Hepatocyte (in vitro differentiated cells): Measurements from ENCODE around the gene GPATCH8. TPM values are rescaled to one million over a fixed set of nuclear protein-coding genes. Genes with fewer than 3 reads are reported as not detected.

Experiments
- DNase-seq: peaks from one replicate; pipeline ENCODE4 v3.0.0-alpha.2; 2016; ENCODE audit warnings: low spot score
- H2AFZ ChIP-seq: fragments of 200-600 bp; sonication (generic); 2 replicates; pipeline ENCODE4 v1.6.0; 2016; ENCODE audit warnings: antibody characterized with exemption, mild to moderate bottlenecking
- H3K27ac ChIP-seq: fragments of 200-600 bp; sonication (generic); 2 replicates; pipeline ENCODE4 v1.5.1; 2016; ENCODE audit warnings: mild to moderate bottlenecking
- H3K27me3 ChIP-seq: fragments of 200-600 bp; sonication (generic); 2 replicates; pipeline ENCODE4 v1.6.1; 2016
- H3K36me3 ChIP-seq: fragments of 200-600 bp; sonication (generic); replicated peaks from 2 replicates; pipeline ENCODE4 v1.5.1; 2016; ENCODE audit warnings: low read depth; ENCODE audit not compliant: insufficient read depth
- H3K4me1 ChIP-seq: fragments of 200-600 bp; sonication (generic); 2 replicates; pipeline ENCODE4 v1.5.1; 2016; ENCODE audit warnings: mild to moderate bottlenecking, moderate library complexity; ENCODE audit not compliant: insufficient read depth
- H3K4me2 ChIP-seq: fragments of 200-600 bp; sonication (generic); 2 replicates; pipeline ENCODE4 v1.6.0; 2016
- H3K4me3 ChIP-seq: fragments of 200-600 bp; sonication (generic); 2 replicates; pipeline ENCODE4 v1.5.1; 2016; ENCODE audit warnings: mild to moderate bottlenecking
- H3K79me2 ChIP-seq: fragments of 200-600 bp; sonication (generic); 2 replicates; pipeline ENCODE4 v1.6.0; 2017; ENCODE audit warnings: mild to moderate bottlenecking
- H3K9me2 ChIP-seq: fragments of 200-600 bp; sonication (generic); replicated peaks from 2 replicates; pipeline ENCODE4 v1.6.0; 2017; ENCODE audit warnings: mild to moderate bottlenecking; ENCODE audit not compliant: insufficient read depth
- H3K9me3 ChIP-seq: fragments of 200-600 bp; sonication (generic); 2 replicates; pipeline ENCODE4 v1.5.1; 2016; ENCODE audit warnings: low read depth, mild to moderate bottlenecking
- H4K20me1 ChIP-seq: fragments of 200-600 bp; sonication (generic); 2 replicates; pipeline ENCODE4 v1.6.0; 2016; ENCODE audit warnings: mild to moderate bottlenecking; ENCODE audit not compliant: insufficient read depth, poor library complexity, severe bottlenecking
- CTCF ChIP-seq: fragments of 200-600 bp; sonication (generic); IDR thresholded peaks from 2 replicates; pipeline ENCODE4 v1.5.1; 2016; ENCODE audit warnings: antibody characterized with exemption, mild to moderate bottlenecking; ENCODE audit not compliant: poor library complexity
- EZH2 ChIP-seq: fragments of 200-600 bp; sonication (generic); IDR thresholded peaks from 2 replicates; pipeline ENCODE4 v1.6.1; 2016; ENCODE audit warnings: antibody characterized with exemption, mild to moderate bottlenecking, borderline replicate concordance
- EZH2phosphoT487 ChIP-seq: fragments of 200-600 bp; sonication (generic); IDR thresholded peaks from one replicate; pipeline ENCODE4 v1.6.1; 2018; ENCODE audit warnings: antibody characterized with exemption, mild to moderate bottlenecking, low read depth, moderate library complexity; ENCODE audit not compliant: unreplicated experiment, severe bottlenecking
- WGBS: methylation state at CpG from one replicate; pipeline ENCODE4 v1.1.6; 2016; ENCODE audit warnings: low lambda C conversion rate; ENCODE audit errors: missing lambda C conversion rate; 5-methylcytosine and 5-hydroxymethylcytosine counted together
- polyA plus RNA-seq: library from polyadenylated mRNA; unstranded; fragments of >200 nt; fragmentation: Nextera tagmentation; extraction: Ambion mirVana; gene quantifications from 2 replicates; pipeline ENCODE4 v1.2.1, GENCODE V29; 2016
- total RNA-seq: library from RNA; depleted of rRNA; stranded (reverse); fragments of >200 nt; gene quantifications from 2 replicates; pipeline ENCODE4 v1.2.3, GENCODE V29; 2014

The GPATCH8 gene
- total and polyA plus RNA-seq, 2 experiments from 2014 or later: 30.0 to 42.1 TPM

DNA sequence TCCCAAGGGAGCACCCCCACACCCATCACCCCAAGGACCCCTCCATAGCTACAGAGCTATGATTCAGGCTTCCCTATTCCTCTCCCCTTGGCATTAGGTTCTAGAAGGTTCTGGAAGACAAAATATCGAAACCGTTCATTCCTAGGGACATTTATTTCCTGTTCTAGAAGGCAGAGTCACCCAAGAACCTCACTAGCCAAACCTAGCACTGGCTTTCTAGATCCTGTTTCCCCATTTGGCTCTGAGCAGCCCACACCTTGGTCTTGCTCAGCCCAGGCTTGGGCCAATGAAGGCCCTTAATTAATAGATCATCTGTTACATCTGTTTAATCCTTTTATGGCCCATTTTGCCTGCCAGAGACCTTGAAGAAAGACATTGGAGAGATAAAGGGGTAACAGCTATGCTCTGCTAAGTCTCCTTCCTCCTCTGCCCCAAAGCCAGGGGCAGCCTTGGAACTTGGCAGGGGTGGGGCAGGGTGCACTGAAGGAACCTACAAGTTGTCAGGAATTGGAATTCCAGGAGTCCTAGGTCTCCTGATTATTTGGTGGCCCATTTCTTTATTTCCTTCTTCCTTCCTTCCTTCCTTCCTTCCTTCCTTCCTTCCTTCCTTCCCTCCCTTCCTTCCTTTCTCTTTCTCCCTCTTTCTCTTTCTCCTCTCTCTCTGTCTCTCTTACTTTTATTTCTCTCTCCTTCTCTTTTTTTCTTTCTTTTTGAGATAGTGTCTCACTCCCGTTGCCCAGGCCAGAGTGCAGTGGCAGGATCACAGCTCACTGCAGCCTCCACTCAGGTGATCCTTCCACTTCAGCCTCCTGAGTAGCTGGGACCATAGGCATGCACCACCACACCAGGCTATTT lies 45.4 kb upstream of the GPATCH8 start:
- no peak for DNase-seq
- Histone ChIP-seq H3K27ac (peak overlapping the region; percentile 90), H3K27me3 (no peaks in the 10 kb centered on the region), H3K4me3 (no peak overlapping the region), H3K9me3 (no peaks in the 10 kb centered on the region), H4K20me1 (no peaks in the 10 kb centered on the region), H3K4me2 (peak overlapping the region; percentile 16), H3K36me3 (no peaks in the 10 kb centered on the region), H3K4me1 (peaks cover 43% of the 10 kb centered on the region), H3K9me2 (no peaks in the 10 kb centered on the region), H3K79me2 (no peaks in the 10 kb centered on the region), H2AFZ (no peak overlapping the region)
- 92% methylated on average over 3 of the region's 3 CpGs for WGBS
- TF ChIP-seq EZH2phosphoT487 (no peak), CTCF (no peak), EZH2 (no peak)

DNA sequence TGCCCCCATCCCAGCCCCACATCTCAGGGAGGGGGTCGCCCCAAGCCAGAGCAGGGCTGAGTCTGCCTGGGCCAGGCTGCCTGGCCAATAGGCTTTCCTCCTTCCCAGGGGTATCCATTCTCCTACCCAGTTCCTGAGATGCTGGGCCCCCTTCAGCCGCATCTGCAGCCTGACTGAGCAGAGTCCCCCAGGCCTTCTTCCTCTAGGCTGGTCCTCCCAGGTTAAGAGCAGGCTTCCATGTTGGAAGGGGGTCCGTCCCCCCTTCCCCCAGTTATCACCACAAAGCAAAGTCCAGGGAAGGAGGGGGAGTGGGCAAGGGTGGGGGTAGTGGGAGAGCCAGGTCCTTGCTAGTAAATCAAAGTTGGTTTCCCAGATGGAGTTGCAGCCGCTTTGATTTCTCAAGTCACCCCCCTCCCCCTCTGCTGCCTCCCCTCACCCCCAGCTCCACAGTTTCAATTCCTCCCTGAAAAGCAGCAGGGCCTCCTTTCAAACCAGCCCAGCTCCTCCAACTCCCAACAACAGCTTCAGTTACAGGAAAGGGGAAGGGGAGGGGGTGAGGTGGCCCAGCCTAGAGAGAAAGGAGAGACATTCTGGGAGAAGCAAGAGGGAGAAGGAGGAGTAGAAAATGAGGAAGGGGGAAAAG lies 44.5 kb upstream of the GPATCH8 start:
- Histone ChIP-seq H3K79me2 (no peaks in the 10 kb centered on the region), H3K4me2 (peak overlapping the region; percentile 16), H3K4me1 (peaks cover 50% of the 10 kb centered on the region), H3K36me3 (no peaks in the 10 kb centered on the region), H3K4me3 (no peak overlapping the region), H3K9me2 (no peaks in the 10 kb centered on the region), H2AFZ (peak overlapping the region; percentile 26), H3K27ac (peak overlapping the region; percentile 90), H4K20me1 (no peaks in the 10 kb centered on the region), H3K9me3 (no peaks in the 10 kb centered on the region), H3K27me3 (no peaks in the 10 kb centered on the region)
- WGBS: 65% methylated on average over 3 of the region's 4 CpGs
- no peak for TF ChIP-seq EZH2phosphoT487
- no peak for TF ChIP-seq EZH2
- TF ChIP-seq CTCF: no peak
- DNase-seq: peak; percentile 68

DNA sequence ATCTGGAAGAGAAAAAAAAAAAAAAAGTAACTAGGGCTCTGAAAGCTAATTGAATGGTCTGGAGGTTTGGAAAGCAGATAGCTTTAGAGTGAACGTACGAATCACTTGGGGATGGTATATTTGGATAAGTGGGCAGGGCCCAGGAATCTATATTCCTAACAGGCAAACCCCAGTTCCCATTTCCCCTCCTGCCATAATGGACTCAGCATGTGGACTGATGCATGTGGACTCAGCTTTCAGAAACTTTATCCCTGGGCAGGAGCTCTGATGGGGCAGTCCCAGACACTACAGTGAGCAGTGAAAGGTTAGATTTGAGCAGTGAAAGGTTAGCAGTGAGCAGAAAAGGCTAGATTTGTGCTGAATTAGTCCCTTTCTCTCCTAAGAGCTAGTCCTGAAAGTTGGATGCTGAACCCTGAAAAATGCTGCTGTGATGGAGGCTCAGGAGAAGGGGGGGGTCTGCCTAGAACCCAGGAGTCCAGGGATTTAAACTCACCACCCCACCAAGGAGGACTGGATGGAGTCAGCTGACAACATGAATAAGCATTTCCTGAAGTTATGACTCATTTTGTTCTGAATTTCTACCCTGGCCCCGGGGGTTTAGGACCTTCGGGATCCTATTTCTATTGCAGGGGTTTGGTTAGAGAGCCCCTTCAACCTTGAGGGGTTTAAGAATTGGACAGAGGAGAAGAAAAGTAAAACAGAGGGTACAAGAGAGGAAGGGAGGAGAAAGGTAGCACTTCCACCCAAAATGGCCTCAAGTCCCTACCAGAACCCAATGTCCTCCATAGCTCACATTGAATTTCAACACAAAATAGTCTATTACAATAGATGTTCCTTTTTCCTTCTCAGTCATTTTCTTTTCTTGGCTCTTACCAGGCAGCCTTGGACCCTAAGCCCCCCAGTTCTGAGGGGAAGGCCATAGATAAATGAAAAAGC lies 43.7 kb upstream of the GPATCH8 start:
- Histone ChIP-seq H3K36me3 (no peaks in the 10 kb centered on the region), H3K79me2 (no peaks in the 10 kb centered on the region), H3K4me2 (peak overlapping the region; percentile 16), H3K4me3 (no peak overlapping the region), H3K27ac (peak overlapping the region; percentile 90), H3K27me3 (no peaks in the 10 kb centered on the region), H4K20me1 (no peaks in the 10 kb centered on the region), H2AFZ (peak overlapping the region; percentile 26), H3K4me1 (peaks cover 55% of the 10 kb centered on the region), H3K9me2 (no peaks in the 10 kb centered on the region), H3K9me3 (no peaks in the 10 kb centered on the region)
- no peak for DNase-seq
- TF ChIP-seq EZH2 (no peak), EZH2phosphoT487 (no peak), CTCF (no peak)
- WGBS: 45% methylated on average over 4 of the region's 4 CpGs
